Right atrium auricular region (tissue), 2 donors: ENCODE results near the gene RB1. TPM values are rescaled to one million over a fixed set of nuclear protein-coding genes. Genes with fewer than 3 reads are reported as not detected.
"Not testable (repeated sequence)": the region's sequence is repeated elsewhere in the genome, so short reads cannot be mapped to it uniquely, and the experiment has no call there.

ENCODE experiments used
- DNase-seq: peaks from one replicate; pipeline ENCODE4 v3.0.0-alpha.2; 2019; ENCODE audit warnings: low spot score
- H3K27ac ChIP-seq, 2 donors: fragments of 200-600 bp; sonication (generic); 1 replicate in 1 of 2; 2 replicates in 1 of 2; pipeline ENCODE4 v1.5.1; 2016 to 2019
- H3K27me3 ChIP-seq, 2 donors: fragments of 200-600 bp; sonication (generic); one replicate each; pipeline versions ENCODE4 v1.5.1 to v1.6.0; 2017 to 2019
- H3K36me3 ChIP-seq: fragments of 200-600 bp; sonication (generic); one replicate; pipeline ENCODE4 v1.5.1; 2016
- H3K4me1 ChIP-seq, 2 donors: fragments of 200-600 bp; sonication (generic); one replicate each; pipeline versions ENCODE4 v1.5.1 to v1.6.0; 2017 to 2019
- H3K4me3 ChIP-seq, 2 donors: fragments of 200-600 bp; sonication (generic); 1 replicate in 1 of 2; 2 replicates in 1 of 2; pipeline ENCODE4 v1.5.1; 2017 to 2019; ENCODE audit warnings: mild to moderate bottlenecking in 1 of 2, moderate library complexity in 1 of 2
- H3K9me3 ChIP-seq, 2 donors: fragments of 200-600 bp; sonication (generic); one replicate each; pipeline ENCODE4 v1.5.1; 2019
- total RNA-seq, 2 donors: library from RNA; depleted of rRNA; stranded (reverse); fragments of >200 nt; gene quantifications; one replicate each; pipeline ENCODE4 v1.1.0, GENCODE V29; 2016
- TF ChIP-seq, protein P1 (sequence below), 2 donors: fragments of 200-600 bp; sonication (generic); IDR thresholded peaks; one replicate each; pipeline ENCODE4 v1.5.1; 2019; ENCODE audit warnings: antibody characterized with exemption in 2 of 2

RB1 gene
- total RNA-seq, 2 donors from 2014 or later: 24.3 to 27.1 TPM

DNA sequence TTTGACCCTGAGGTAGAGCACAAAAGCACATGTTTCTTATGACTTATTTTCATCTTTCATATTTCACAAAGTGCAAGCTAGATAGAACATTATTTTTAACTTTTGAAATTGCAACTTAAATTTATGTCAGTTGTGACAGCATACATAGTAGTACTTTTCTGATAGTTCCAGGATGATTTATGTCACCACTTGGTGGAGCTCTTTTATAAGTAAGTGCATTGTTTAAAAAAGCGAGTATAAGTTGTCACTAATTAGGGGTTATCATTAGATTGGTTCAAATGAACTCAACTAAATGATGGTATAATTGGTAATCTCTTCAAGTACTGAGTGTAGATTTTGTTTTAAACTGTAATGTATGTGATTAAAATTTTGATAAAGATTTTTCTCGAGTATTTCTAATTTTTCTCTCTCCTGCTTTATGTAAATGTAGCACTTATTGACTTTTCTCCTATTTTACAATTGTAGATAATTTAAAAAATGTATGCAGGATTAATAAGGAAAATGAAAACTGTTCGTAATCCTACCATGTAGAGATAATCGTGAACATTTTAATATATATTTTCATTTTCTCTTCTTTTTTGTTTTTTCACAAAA lies 31.1 kb downstream of the RB1 start:
- no peaks in the 10 kb centered on the region for H3K27me3 ChIP-seq
- H3K9me3 ChIP-seq: peaks cover 0 to 8% of the 10 kb centered on the region in 2 donors
- no peak overlapping the region for H3K4me3 ChIP-seq
- TF ChIP-seq, protein P1, sequence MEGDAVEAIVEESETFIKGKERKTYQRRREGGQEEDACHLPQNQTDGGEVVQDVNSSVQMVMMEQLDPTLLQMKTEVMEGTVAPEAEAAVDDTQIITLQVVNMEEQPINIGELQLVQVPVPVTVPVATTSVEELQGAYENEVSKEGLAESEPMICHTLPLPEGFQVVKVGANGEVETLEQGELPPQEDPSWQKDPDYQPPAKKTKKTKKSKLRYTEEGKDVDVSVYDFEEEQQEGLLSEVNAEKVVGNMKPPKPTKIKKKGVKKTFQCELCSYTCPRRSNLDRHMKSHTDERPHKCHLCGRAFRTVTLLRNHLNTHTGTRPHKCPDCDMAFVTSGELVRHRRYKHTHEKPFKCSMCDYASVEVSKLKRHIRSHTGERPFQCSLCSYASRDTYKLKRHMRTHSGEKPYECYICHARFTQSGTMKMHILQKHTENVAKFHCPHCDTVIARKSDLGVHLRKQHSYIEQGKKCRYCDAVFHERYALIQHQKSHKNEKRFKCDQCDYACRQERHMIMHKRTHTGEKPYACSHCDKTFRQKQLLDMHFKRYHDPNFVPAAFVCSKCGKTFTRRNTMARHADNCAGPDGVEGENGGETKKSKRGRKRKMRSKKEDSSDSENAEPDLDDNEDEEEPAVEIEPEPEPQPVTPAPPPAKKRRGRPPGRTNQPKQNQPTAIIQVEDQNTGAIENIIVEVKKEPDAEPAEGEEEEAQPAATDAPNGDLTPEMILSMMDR (IDR thresholded peaks at IDR 0.05): peak in 1 of 2 donors; percentile 78
- no peak for DNase-seq
- no peaks in the 10 kb centered on the region for H3K36me3 ChIP-seq
- H3K27ac ChIP-seq: no peak overlapping the region
- H3K4me1 ChIP-seq: no peaks in the 10 kb centered on the region

DNA sequence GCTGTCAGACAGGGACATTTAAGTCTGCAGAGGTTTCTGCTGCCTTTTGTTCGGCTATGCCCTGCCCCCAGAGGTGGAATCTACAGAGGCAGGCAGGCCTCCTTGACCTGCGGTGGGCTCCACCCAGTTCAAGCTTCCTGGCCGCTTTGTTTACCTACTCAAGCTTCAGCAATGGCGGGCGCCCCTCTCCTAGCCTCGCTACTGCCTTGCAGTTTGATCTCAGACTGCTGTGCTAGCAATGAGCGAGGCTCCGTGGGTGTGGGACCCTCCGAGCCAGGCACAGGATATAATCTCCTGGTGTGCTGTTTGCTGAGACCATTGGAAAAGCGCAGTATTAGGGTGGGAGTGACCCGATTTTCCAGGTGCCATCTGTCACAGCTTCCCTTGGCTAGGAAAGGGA lies 35.6 kb downstream of the RB1 start:
- DNase-seq, H3K27ac ChIP-seq, H3K36me3 ChIP-seq, H3K27me3 ChIP-seq, H3K4me3 ChIP-seq, H3K4me1 ChIP-seq: not testable (repeated sequence)
- H3K9me3 ChIP-seq: peaks cover 0 to 14% of the 10 kb centered on the region in 2 donors

DNA sequence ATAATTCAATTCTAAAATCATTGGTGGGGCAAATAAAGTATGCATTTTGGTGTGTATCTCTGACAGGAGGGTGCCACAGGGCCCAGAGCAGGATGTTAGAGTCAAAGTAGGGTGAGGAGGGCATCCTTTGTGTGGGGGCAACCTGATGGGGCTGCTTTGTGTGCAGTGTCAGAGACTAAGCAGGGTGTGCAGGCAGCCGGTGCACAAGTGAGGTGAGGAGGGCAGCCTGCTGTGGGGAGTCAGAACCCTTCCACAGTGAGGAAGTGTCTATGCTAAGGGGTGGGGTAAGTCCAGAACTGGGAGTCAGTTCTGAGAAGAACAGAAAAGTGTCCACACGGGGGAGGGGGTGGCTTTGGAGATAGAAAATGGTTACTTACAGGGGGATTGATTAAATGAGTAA lies 40.7 kb downstream of the RB1 start:
- H3K9me3 ChIP-seq: peaks cover 0 to 10% of the 10 kb centered on the region in 2 donors
- DNase-seq: no peak
- no peaks in the 10 kb centered on the region for H3K27me3 ChIP-seq
- H3K27ac ChIP-seq: no peak overlapping the region
- no peak overlapping the region for H3K4me3 ChIP-seq
- peaks cover 12% of the 10 kb centered on the region for H3K36me3 ChIP-seq
- no peaks in the 10 kb centered on the region for H3K4me1 ChIP-seq
- TF ChIP-seq, protein P1 (IDR thresholded peaks at IDR 0.05): no peak

DNA sequence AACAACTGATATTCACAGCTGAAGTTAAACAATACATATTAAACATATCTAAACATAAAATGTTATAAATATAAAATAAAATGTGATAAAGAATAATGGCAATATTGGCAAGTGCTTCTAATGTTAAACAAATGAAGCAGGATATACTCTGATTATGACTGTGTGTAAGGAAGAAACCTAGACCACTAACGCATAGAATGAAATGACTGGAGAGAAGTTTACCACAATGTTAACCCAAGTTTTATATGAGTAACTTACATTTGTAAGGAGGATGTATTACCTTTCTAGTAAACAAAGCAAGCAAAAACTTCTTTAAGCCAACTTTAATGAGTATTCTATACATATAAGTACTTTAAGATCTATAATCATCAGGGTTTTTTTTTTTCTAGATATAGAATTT lies 43.0 kb downstream of the RB1 start:
- Histone ChIP-seq H3K9me3 (no peaks in the 10 kb centered on the region), H3K27ac (no peak overlapping the region), H3K27me3 (no peaks in the 10 kb centered on the region), H3K36me3 (peaks cover 29% of the 10 kb centered on the region), H3K4me1 (no peaks in the 10 kb centered on the region), H3K4me3 (no peak overlapping the region)
- TF ChIP-seq, protein P1 (IDR thresholded peaks at IDR 0.05): no peak
- DNase-seq: no peak

DNA sequence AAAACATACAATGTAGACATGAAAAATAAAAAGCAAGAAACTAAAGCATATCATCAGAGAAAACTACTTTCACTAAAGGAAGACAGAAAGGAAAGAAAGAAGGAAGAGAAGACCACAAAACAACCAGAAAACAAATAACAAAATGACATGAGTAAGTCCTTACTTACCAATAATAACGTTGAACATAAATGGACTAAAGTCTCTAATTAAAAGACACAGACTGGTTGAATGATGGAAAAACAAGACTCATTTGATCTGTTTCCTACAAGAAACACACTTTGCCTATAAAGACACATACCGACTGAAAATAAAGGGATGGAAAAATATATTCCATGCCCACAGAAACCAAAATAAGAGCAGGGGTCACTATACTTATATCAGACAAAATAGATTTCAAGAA lies 46.0 kb downstream of the RB1 start:
- Histone ChIP-seq H3K9me3 (peaks cover 0 to 15% of the 10 kb centered on the region in 2 donors), H3K36me3 (peaks cover 25% of the 10 kb centered on the region), H3K4me3 (no peak overlapping the region), H3K27ac (no peak overlapping the region), H3K4me1 (no peaks in the 10 kb centered on the region), H3K27me3 (no peaks in the 10 kb centered on the region)
- TF ChIP-seq, protein P1 (IDR thresholded peaks at IDR 0.05): no peak
- no peak for DNase-seq

DNA sequence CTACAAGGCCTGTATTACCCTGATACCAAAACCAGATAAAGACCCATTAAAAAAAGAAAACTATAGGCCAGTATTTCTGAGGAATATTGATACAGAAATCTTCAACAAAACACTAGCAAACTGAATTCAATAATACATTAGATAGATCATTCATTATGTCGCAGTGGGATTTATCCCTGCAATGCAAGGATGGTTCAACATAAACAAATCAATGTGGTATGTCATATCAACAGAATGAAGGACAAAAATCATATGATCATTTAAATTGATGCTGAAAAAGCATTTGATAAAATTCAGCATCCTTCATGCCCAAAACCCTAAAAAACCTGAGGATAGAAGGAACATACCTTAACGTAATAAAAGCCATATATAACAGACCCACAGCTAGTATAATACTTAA lies 50.0 kb downstream of the RB1 start:
- Histone ChIP-seq H3K4me3 (no peak overlapping the region), H3K27me3 (no peaks in the 10 kb centered on the region), H3K4me1 (no peaks in the 10 kb centered on the region), H3K27ac (no peak overlapping the region), H3K9me3 (peaks cover 0 to 16% of the 10 kb centered on the region in 2 donors), H3K36me3 (peaks cover 27% of the 10 kb centered on the region)
- DNase-seq: no peak
- TF ChIP-seq, protein P1 (IDR thresholded peaks at IDR 0.05): no peak

DNA sequence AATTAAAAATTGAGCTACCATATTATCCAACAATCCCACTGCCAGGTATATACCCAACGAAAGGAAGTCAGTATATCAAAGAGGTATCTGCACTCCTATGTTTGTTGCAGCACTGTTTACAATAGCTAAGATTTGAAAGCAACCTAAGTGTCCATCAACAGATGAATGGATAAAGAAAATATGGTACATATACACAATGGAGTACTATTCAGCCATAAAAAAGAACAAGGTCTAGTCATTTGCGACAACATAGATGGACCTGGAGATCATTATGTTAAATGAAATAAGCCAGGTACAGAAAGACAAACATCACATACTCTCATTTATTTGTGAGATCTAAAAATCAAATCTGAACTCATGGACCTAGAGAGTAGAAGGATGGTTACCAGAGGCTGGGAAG lies 52.0 kb downstream of the RB1 start:
- H3K36me3 ChIP-seq, H3K4me1 ChIP-seq, H3K27me3 ChIP-seq, DNase-seq, H3K4me3 ChIP-seq, H3K27ac ChIP-seq: not testable (repeated sequence)
- H3K9me3 ChIP-seq: peaks cover 0 to 16% of the 10 kb centered on the region in 2 donors
